Pancreas (tissue), 10 donors: Measurements from ENCODE around the gene SLC6A19. TPM values are rescaled to one million over a fixed set of nuclear protein-coding genes. Genes with fewer than 3 reads are reported as not detected.
A peak's percentile ranks its signal among the peaks of the same experiment; 100 is the strongest.

Experiments used
- ATAC-seq, 4 donors: fragments of 200-7000 bp; cut with Tn5 transposase; one replicate each; pipeline versions ENCODE4 v1.8.0 to v1.9.1; 2020; ENCODE audit warnings: mild to moderate bottlenecking in 4 of 4, moderate library complexity in 4 of 4
- DNase-seq, 6 donors: peaks; one replicate each; pipeline ENCODE4 v3.0.0-alpha.2; 2020
- FAIRE-seq: peaks from 2 replicates; lab custom pipeline; 2012; peaks lifted over from hg19 to GRCh38; lab: Jason Lieb, UNC
- H3K27ac ChIP-seq, 4 donors: fragments of 200-600 bp; sonication (generic); 1 replicate in 3 of 4; 2 replicates in 1 of 4; pipeline versions ENCODE4 v1.5.0 to v1.8.0; 2020
- H3K27me3 ChIP-seq, 4 donors: fragments of 200-600 bp; one replicate each; pipeline ENCODE4 v1.8.0; 2021
- H3K36me3 ChIP-seq, 3 donors: fragments of 200-600 bp; sonication (generic) in 1 of 3; one replicate each; pipeline versions ENCODE4 v1.5.0 to v1.8.0; 2020 to 2021
- H3K4me1 ChIP-seq, 3 donors: fragments of 200-600 bp; one replicate each; pipeline ENCODE4 v1.8.0; 2021
- H3K4me3 ChIP-seq, 4 donors: fragments of 200-600 bp; sonication (generic) in 2 of 4; one replicate each; pipeline versions ENCODE4 v1.5.0 to v1.8.0; 2020 to 2021
- H3K9me3 ChIP-seq, 4 donors: fragments of 200-600 bp; one replicate each; pipeline ENCODE4 v1.8.0; 2021
- WGBS, 2 donors: extraction: QIAGEN DNeasy Blood & Tissue Kit; methylation state at CpG; one replicate each; pipeline ENCODE4 v1.1.7; 2013; 5-methylcytosine and 5-hydroxymethylcytosine counted together
- intact Hi-C, 3 donors: fragments of 100-400 bp; cut with DNase I; formaldehyde crosslinking; loops; one replicate each; pipeline versions ENCODE4 v1.11.1 to v1.14.2; 2022
- polyA plus RNA-seq, 2 donors: library from polyadenylated mRNA; stranded (reverse); fragments of 200-250 nt; gene quantifications; one replicate each; pipeline ENCODE4 v1.2.3, GENCODE V29; 2013
- total RNA-seq, 6 donors: library from RNA; stranded (reverse); fragmentation: NEBNext Ultra II Directional in 4 of 6; extraction: Animal tissue kit (Norgen Biotek cat#: 25700) in 4 of 6; gene quantifications; one replicate each; pipeline versions ENCODE4 v1.2.1 to v1.2.4, GENCODE V29; 2021 to 2023
- TF ChIP-seq, protein P1 (sequence below), 4 donors: fragments of 200-600 bp; sonication (generic) in 3 of 4; IDR thresholded peaks; one replicate each; pipeline versions ENCODE4 v1.5.0 to v1.8.0; 2021; ENCODE audit warnings: antibody characterized with exemption in 4 of 4
- donor health status: healthy with polysubstance abuse.
- donor health status: DM: no; HTN: no; CAD: no; lungs with moderate emphysema.
- donor health status: DM: no; HTN: no; CAD: no.
- donor health status: control.
- donor health status: control.
- donor health status: Bipolar disorder and iron deficiency.
- donor health status: DM: yes; HTN: yes; CAD: no.
- donor health status: DM: no; HTN: no; CAD: no.
- donor health status: DM: no; HTN: no; CAD: no.
- donor health status: DM: yes; HTN: yes; CAD: no.

The SLC6A19 gene
- total and polyA plus RNA-seq, 8 donors, result 0.08 to 3.9 (median 0.29) TPM

- DNase-seq (peak in 1 of 6 donors; percentile 70), FAIRE-seq (no peak), ATAC-seq (no peak)
- peaks cover 24 to 31% (median 30%) of the 10 kb centered on the region in 3 donors for H3K4me1 ChIP-seq
- WGBS, 2 donors, result 76% methylated on average over 30 of the region's 34 CpGs; no CpG with 5 or more reads in 1 of the 2 donors
- intact Hi-C loops, result loop anchor here in 1 of 3 donors (10.0 kb wide), 1 partner anchor 476 kb away; no protein-coding TSS in a partner anchor
- H3K27me3 ChIP-seq, result no peaks in the 10 kb centered on the region
- no peaks in the 10 kb centered on the region for H3K9me3 ChIP-seq
- H3K36me3 ChIP-seq, result no peaks in the 10 kb centered on the region
- TF ChIP-seq, protein P1, sequence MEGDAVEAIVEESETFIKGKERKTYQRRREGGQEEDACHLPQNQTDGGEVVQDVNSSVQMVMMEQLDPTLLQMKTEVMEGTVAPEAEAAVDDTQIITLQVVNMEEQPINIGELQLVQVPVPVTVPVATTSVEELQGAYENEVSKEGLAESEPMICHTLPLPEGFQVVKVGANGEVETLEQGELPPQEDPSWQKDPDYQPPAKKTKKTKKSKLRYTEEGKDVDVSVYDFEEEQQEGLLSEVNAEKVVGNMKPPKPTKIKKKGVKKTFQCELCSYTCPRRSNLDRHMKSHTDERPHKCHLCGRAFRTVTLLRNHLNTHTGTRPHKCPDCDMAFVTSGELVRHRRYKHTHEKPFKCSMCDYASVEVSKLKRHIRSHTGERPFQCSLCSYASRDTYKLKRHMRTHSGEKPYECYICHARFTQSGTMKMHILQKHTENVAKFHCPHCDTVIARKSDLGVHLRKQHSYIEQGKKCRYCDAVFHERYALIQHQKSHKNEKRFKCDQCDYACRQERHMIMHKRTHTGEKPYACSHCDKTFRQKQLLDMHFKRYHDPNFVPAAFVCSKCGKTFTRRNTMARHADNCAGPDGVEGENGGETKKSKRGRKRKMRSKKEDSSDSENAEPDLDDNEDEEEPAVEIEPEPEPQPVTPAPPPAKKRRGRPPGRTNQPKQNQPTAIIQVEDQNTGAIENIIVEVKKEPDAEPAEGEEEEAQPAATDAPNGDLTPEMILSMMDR (IDR thresholded peaks at IDR 0.05), result no peak
- H3K4me3 ChIP-seq, result no peak overlapping the region
- no peak overlapping the region for H3K27ac ChIP-seq
Measured at GRCh38 chr5:1178529-1179382, 22.6 kb upstream of the SLC6A19 start.

- H3K9me3 ChIP-seq, result no peaks in the 10 kb centered on the region
- DNase-seq, result peak in 1 of 6 donors; percentile 70
- intact Hi-C loops, result loop anchor here in 1 of 3 donors (10.0 kb wide), 1 partner anchor 475 kb away; no protein-coding TSS in a partner anchor
- no peaks in the 10 kb centered on the region for H3K27me3 ChIP-seq
- H3K4me1 ChIP-seq, result peaks cover 30 to 36% (median 36%) of the 10 kb centered on the region in 3 donors
- no peak overlapping the region for H3K27ac ChIP-seq
- TF ChIP-seq, protein P1 (IDR thresholded peaks at IDR 0.05), result no peak
- FAIRE-seq, result no peak
- H3K36me3 ChIP-seq, result no peaks in the 10 kb centered on the region
- ATAC-seq, result no peak
- WGBS, 2 donors, result no CpG with 5 or more reads among the region's 9 CpGs
- H3K4me3 ChIP-seq, result no peak overlapping the region
Measured at GRCh38 chr5:1179383-1179715, 22.0 kb upstream of the SLC6A19 start.

GRCh38 chr5:1180096-1180495, 21.3 kb upstream of the SLC6A19 start:
- H3K9me3 ChIP-seq, result no peaks in the 10 kb centered on the region
- peak in 1 of 6 donors; percentile 80 for DNase-seq
- TF ChIP-seq, protein P1 (IDR thresholded peaks at IDR 0.05), result no peak
- no peak for ATAC-seq
- peaks cover 37 to 44% (median 43%) of the 10 kb centered on the region in 3 donors for H3K4me1 ChIP-seq
- H3K36me3 ChIP-seq, result no peaks in the 10 kb centered on the region
- FAIRE-seq, result no peak
- intact Hi-C loops, result no loop called here
- WGBS, 2 donors, result 98% methylated on average over 8 of the region's 20 CpGs; no CpG with 5 or more reads in 1 of the 2 donors
- no peaks in the 10 kb centered on the region for H3K27me3 ChIP-seq
- no peak overlapping the region for H3K27ac ChIP-seq
- no peak overlapping the region for H3K4me3 ChIP-seq

- ATAC-seq (no peak), DNase-seq (peak in 3 of 6 donors; percentile 17 to 79 (median 57)), FAIRE-seq (no peak)
- 77 to 82% methylated on average over 20 of the region's 20 CpGs for WGBS, 2 donors
- Histone ChIP-seq H3K27me3 (no peaks in the 10 kb centered on the region), H3K4me1 (peaks cover 44 to 51% (median 50%) of the 10 kb centered on the region in 3 donors), H3K9me3 (no peaks in the 10 kb centered on the region), H3K27ac (peak overlapping the region; percentile 82 to 87 (median 84)), H3K4me3 (no peak overlapping the region), H3K36me3 (no peaks in the 10 kb centered on the region)
- intact Hi-C loops, result no loop called here
- TF ChIP-seq, protein P1 (IDR thresholded peaks at IDR 0.05), result no peak
Measured at GRCh38 chr5:1180841-1181271, 20.5 kb upstream of the SLC6A19 start.
